RWPE2 (cell line): ENCODE measurements around the gene TENM4.

ENCODE experiments used
- ATAC-seq: fragments of 200-7000 bp; cut with Tn5 transposase; 3 replicates; pipeline ENCODE4 v1.9.1; 2021; ENCODE audit warnings: low read depth
- DNase-seq: peaks from one replicate; pipeline ENCODE4 v3.0.0-alpha.2; 2020; ENCODE audit warnings: low spot score
- H3K27ac ChIP-seq: fragments of 450-650 bp; 2 replicates; pipeline ENCODE4 v1.5.1; 2017; ENCODE audit warnings: mild to moderate bottlenecking; ENCODE audit not compliant: poor library complexity, severe bottlenecking
- H3K27me3 ChIP-seq: fragments of 250-450 bp; sonication (Bioruptor Pico); 2 replicates; pipeline ENCODE4 v1.5.1; 2021; ENCODE audit warnings: mild to moderate bottlenecking, moderate library complexity; ENCODE audit not compliant: insufficient read depth, poor library complexity, severe bottlenecking
- H3K36me3 ChIP-seq: fragments of 250-450 bp; sonication (Bioruptor Pico); 2 replicates; pipeline ENCODE4 v1.5.1; 2020; ENCODE audit warnings: low read depth, mild to moderate bottlenecking, moderate library complexity
- H3K4me1 ChIP-seq: fragments of 250-450 bp; sonication (Bioruptor Pico); 2 replicates; pipeline ENCODE4 v1.5.1; 2021; ENCODE audit warnings: mild to moderate bottlenecking, moderate library complexity; ENCODE audit not compliant: insufficient read depth, poor library complexity, severe bottlenecking
- H3K4me3 ChIP-seq: fragments of 250-450 bp; sonication (Bioruptor Pico); 2 replicates; pipeline ENCODE4 v1.5.1; 2021; ENCODE audit warnings: mild to moderate bottlenecking, moderate library complexity; ENCODE audit not compliant: severe bottlenecking
- H3K9me3 ChIP-seq: fragments of 250-450 bp; sonication (Bioruptor Pico); 2 replicates; pipeline ENCODE4 v1.5.1; 2021; ENCODE audit warnings: mild to moderate bottlenecking, moderate library complexity; ENCODE audit not compliant: severe bottlenecking
- TF ChIP-seq, protein P1 (sequence below): fragments of 450-650 bp; IDR thresholded peaks from one replicate; pipeline ENCODE4 v1.5.1; 2017; ENCODE audit warnings: mild to moderate bottlenecking, moderate library complexity; ENCODE audit not compliant: poor library complexity, severe bottlenecking

Gene TENM4

DNA sequence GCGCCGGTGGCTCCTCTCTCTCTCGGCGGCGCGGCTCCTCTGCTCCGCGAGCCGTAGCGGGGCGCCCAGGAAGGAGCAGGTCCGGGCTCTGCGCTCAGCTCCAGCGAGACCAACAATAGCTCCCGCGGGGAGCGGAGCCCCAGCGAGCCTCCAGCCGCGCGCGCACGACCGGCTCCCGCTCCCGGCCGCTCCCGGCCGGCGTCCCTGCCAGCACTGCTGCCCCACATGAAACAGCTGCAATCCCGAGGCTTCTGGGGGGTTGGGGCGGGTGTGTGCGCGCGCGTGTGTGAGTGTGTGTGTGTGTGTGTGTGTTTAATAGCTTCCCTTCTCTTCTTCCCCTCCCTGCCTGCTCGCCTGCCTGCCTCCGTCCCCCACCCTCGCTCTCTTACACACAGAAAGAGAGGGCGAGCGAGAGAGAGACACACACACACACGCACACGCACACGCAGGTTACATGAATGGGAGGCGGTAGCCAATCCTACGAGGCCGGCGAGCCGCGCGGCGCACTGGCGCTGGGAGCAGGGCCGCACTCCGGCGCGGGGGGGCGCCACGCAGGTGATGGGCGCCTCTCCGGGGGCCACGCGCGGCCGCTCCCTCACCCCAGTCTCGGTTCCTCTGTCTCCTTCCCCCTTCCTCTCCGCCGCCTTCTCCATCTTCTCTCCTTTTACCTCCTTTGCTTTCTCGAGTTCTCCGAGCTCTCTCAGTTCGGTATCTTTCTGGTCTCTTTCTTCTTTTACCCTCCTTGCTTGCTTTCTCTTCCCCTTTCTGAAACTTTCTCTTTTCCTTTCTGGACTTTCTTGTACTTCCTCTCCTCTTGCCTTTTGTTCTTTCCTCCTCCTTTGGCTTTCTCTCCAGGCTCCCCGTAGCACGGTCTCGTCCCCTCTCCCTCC, at the start of gene TENM4:
TSS of gene TENM4 (minus strand) at position 460 of the 890 bp plus-strand sequence. CDS start 371,086 bp downstream, outside the sequence.
- peak; percentile 69 for DNase-seq
- Histone ChIP-seq H3K27me3 (no peaks in the 10 kb centered on the region), H3K4me3 (peak within 1 kb of the TSS; percentile 74)

DNA sequence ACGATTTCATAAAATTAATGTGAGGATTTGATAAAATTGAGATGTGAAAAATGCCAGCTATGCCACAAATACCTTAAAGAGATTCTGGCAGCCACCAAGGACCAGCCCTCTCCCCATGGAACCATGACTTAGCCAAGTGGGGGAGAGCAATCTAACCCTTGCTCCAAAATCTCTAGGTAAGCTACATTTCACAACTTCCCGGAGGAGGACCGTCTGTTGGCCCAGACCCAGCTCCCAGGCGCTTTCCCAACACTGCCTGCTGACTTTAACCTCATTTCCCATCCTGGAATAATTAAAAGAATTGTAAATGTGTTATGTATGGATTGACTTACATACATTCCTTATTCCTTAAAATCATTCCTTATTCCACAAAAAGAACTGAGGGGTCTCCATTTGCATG, 47.5 kb upstream of the TENM4 start:
- ATAC-seq (no peak), DNase-seq (no peak)
- no peaks in the 10 kb centered on the region for H3K27me3 ChIP-seq
- H3K27ac ChIP-seq, result no peak overlapping the region
- H3K4me1 ChIP-seq, result no peaks in the 10 kb centered on the region
- no peak overlapping the region for H3K4me3 ChIP-seq
- no peaks in the 10 kb centered on the region for H3K9me3 ChIP-seq
- no peaks in the 10 kb centered on the region for H3K36me3 ChIP-seq
- TF ChIP-seq, protein P1, sequence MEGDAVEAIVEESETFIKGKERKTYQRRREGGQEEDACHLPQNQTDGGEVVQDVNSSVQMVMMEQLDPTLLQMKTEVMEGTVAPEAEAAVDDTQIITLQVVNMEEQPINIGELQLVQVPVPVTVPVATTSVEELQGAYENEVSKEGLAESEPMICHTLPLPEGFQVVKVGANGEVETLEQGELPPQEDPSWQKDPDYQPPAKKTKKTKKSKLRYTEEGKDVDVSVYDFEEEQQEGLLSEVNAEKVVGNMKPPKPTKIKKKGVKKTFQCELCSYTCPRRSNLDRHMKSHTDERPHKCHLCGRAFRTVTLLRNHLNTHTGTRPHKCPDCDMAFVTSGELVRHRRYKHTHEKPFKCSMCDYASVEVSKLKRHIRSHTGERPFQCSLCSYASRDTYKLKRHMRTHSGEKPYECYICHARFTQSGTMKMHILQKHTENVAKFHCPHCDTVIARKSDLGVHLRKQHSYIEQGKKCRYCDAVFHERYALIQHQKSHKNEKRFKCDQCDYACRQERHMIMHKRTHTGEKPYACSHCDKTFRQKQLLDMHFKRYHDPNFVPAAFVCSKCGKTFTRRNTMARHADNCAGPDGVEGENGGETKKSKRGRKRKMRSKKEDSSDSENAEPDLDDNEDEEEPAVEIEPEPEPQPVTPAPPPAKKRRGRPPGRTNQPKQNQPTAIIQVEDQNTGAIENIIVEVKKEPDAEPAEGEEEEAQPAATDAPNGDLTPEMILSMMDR, result no peak

More for the DNA sequence above, at the start of gene TENM4:
- H3K4me1 ChIP-seq, result no peaks in the 10 kb centered on the region
- H3K36me3 ChIP-seq, result no peaks in the 10 kb centered on the region
- peaks cover 2% of the 10 kb centered on the region for H3K9me3 ChIP-seq
- peak; percentile 35 for ATAC-seq
- peak within 1 kb of the TSS; percentile 91 for H3K27ac ChIP-seq
- TF ChIP-seq, protein P1, result peak; percentile 69

DNA sequence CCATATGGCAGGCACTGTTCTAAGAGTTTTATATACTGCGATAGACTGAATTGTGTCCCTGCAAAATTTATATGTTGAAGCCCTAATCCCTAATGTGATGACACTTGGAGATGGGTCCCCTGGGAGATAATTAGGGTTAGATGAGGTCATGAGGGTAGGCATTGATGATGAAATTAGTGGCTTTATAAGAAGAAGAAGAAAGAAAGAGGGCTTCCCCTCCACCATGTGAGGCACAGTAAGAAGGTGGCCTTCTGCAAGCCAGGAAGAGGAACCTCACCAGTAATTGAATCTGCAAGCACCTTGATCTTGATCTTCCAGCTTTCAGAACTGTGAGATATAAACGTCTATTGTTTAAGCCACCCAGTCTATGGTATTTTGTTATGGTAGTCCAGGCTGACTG, 46.6 kb upstream of the TENM4 start:
- TF ChIP-seq, protein P1, result no peak
- no peaks in the 10 kb centered on the region for H3K9me3 ChIP-seq
- DNase-seq (no peak), ATAC-seq (no peak)
- no peak overlapping the region for H3K4me3 ChIP-seq
- H3K27me3 ChIP-seq, result no peaks in the 10 kb centered on the region
- no peaks in the 10 kb centered on the region for H3K4me1 ChIP-seq
- H3K27ac ChIP-seq, result no peak overlapping the region
- no peaks in the 10 kb centered on the region for H3K36me3 ChIP-seq

DNA sequence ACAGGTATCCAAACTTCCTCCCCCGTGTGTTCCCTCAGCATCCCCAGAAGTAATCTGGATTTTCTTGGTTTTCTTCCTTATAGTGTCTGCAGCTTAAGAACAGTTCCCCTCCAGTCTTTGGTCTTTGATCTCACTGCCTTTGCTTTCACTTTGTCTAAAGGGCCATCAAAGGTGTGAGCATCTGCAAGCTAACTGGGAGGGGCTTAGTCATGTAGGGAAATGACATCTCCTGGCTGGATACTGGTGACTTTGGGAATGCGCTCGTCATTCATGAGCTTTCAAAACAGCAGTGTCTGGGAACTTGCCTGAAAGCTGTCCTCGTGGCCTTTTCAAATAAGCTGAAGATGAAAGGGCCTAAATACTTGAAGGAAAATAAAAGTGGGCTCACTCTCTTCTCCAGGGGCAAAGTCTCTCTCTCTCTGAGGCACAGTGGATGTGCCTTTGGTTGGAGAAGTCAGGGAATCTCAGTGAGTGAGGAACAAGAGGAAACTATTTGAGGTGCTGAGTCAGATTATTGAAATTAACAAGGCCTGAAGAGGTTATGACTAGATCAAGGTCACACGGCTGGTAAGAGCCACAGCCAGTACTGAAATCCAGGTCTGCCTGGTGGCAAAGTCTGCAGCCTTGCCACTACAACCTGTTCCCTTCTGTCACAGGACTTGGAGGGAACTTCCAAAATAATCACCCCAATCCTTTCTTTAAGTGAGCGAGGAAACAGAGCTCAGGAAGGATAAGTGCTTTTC, 45.6 kb upstream of the TENM4 start:
- H3K4me3 ChIP-seq, result no peak overlapping the region
- ATAC-seq (0 out of 3 replicates have a peak, but pooled peaks have one; percentile 21), DNase-seq (no peak)
- H3K36me3 ChIP-seq, result no peaks in the 10 kb centered on the region
- TF ChIP-seq, protein P1, result no peak
- no peaks in the 10 kb centered on the region for H3K27me3 ChIP-seq
- no peak overlapping the region for H3K27ac ChIP-seq
- no peaks in the 10 kb centered on the region for H3K9me3 ChIP-seq
- no peaks in the 10 kb centered on the region for H3K4me1 ChIP-seq
